Colonic mucosa (tissue), 4 donors: ENCODE data around the gene BRD4. TPM values are rescaled to one million over a fixed set of nuclear protein-coding genes. Genes with fewer than 3 reads are reported as not detected.

ENCODE experiments used
- DNase-seq: peaks from one replicate; pipeline ENCODE4 v3.0.0-alpha.2; 2020
- H3K27ac ChIP-seq: fragments of 200-600 bp; one replicate; pipeline ENCODE4 v1.8.0; 2021
- H3K27me3 ChIP-seq: fragments of 200-600 bp; one replicate; pipeline ENCODE4 v1.8.0; 2021
- H3K36me3 ChIP-seq: fragments of 200-600 bp; one replicate; pipeline ENCODE4 v1.8.0; 2021
- H3K4me1 ChIP-seq: fragments of 200-600 bp; one replicate; pipeline ENCODE4 v1.8.0; 2021; ENCODE audit warnings: mild to moderate bottlenecking
- H3K4me3 ChIP-seq: fragments of 200-600 bp; one replicate; pipeline ENCODE4 v1.8.0; 2021
- H3K9ac ChIP-seq, 2 donors: one replicate each; pipeline ENCODE4 v1.7.0; 2013; ENCODE audit warnings: control low read depth in 2 of 2, low read depth in 2 of 2, low read length in 2 of 2
- H3K9me3 ChIP-seq: fragments of 200-600 bp; one replicate; pipeline ENCODE4 v1.8.0; 2021
- CTCF ChIP-seq: fragments of 200-600 bp; IDR thresholded peaks from one replicate; pipeline ENCODE4 v1.8.0; 2022; ENCODE audit warnings: antibody characterized with exemption, mild to moderate bottlenecking
- intact Hi-C: fragments of 100-400 bp; cut with DNase I; formaldehyde crosslinking; loops from one replicate; pipeline ENCODE4 v1.14.1; 2022
- total RNA-seq, 2 donors: library from RNA; stranded (reverse); fragmentation: NEBNext Ultra II Directional in 1 of 2; extraction: Animal tissue kit (Norgen Biotek cat#: 25700) in 1 of 2; gene quantifications; one replicate each; pipeline ENCODE4 v1.2.1, GENCODE V29; 2021
- donor health status: healthy.
- donor health status: DM: no; HTN: no; CAD: no.
- donor health status: DM: no; HTN: no; CAD: no.

The BRD4 gene
- total RNA-seq, 2 donors from 2014 or later: 67.2 to 82.7 TPM

GRCh38 chr19:15290166-15290565, 42.2 kb downstream of the BRD4 start:
- Histone ChIP-seq H3K9ac (no peak overlapping the region), H3K4me3 (no peak overlapping the region), H3K4me1 (peaks cover 22% of the 10 kb centered on the region), H3K27ac (no peak overlapping the region), H3K36me3 (no peaks in the 10 kb centered on the region), H3K27me3 (no peaks in the 10 kb centered on the region), H3K9me3 (no peaks in the 10 kb centered on the region)
- intact Hi-C loops: no loop called here
- no peak for TF ChIP-seq CTCF
- no peak for DNase-seq

- no peak for DNase-seq
These were observed 42.7 kb downstream of the BRD4 start for GRCh38 chr19:15289673-15290072.

GRCh38 chr19:15288146-15288963, 44.0 kb downstream of the BRD4 start:
- Histone ChIP-seq H3K4me3 (no peak overlapping the region), H3K27ac (no peak overlapping the region), H3K4me1 (peaks cover 13% of the 10 kb centered on the region), H3K27me3 (no peaks in the 10 kb centered on the region), H3K9me3 (no peaks in the 10 kb centered on the region), H3K36me3 (no peaks in the 10 kb centered on the region), H3K9ac (no peak overlapping the region)
- no peak for TF ChIP-seq CTCF
- intact Hi-C loops: no loop called here
- DNase-seq: no peak

More at GRCh38 chr19:15289673-15290072, 42.7 kb downstream of the BRD4 start:
- no peak overlapping the region for H3K9ac ChIP-seq
- TF ChIP-seq CTCF: no peak
- no peaks in the 10 kb centered on the region for H3K36me3 ChIP-seq
- intact Hi-C loops: no loop called here
- H3K27ac ChIP-seq: no peak overlapping the region
- no peaks in the 10 kb centered on the region for H3K9me3 ChIP-seq
- peaks cover 21% of the 10 kb centered on the region for H3K4me1 ChIP-seq
- no peak overlapping the region for H3K4me3 ChIP-seq
- no peaks in the 10 kb centered on the region for H3K27me3 ChIP-seq

GRCh38 chr19:15287496-15287895, 44.8 kb downstream of the BRD4 start:
- no peaks in the 10 kb centered on the region for H3K27me3 ChIP-seq
- DNase-seq: no peak
- H3K27ac ChIP-seq: no peak overlapping the region
- no peak overlapping the region for H3K9ac ChIP-seq
- H3K9me3 ChIP-seq: no peaks in the 10 kb centered on the region
- intact Hi-C loops: no loop called here
- no peaks in the 10 kb centered on the region for H3K36me3 ChIP-seq
- H3K4me1 ChIP-seq: peaks cover 13% of the 10 kb centered on the region
- no peak for TF ChIP-seq CTCF
- no peak overlapping the region for H3K4me3 ChIP-seq

GRCh38 chr19:15286688-15287365, 45.5 kb downstream of the BRD4 start:
- H3K27ac ChIP-seq: no peak overlapping the region
- no peak for TF ChIP-seq CTCF
- H3K36me3 ChIP-seq: no peaks in the 10 kb centered on the region

More at GRCh38 chr19:15286688-15287365, 45.5 kb downstream of the BRD4 start:
- Histone ChIP-seq H3K4me1 (peaks cover 13% of the 10 kb centered on the region), H3K4me3 (no peak overlapping the region), H3K27me3 (no peaks in the 10 kb centered on the region), H3K9me3 (no peaks in the 10 kb centered on the region), H3K9ac (no peak overlapping the region)
- intact Hi-C loops: no loop called here
- DNase-seq: no peak
